Measurements from ENCODE around the gene SLC29A2. TPM values are rescaled to one million over a fixed set of nuclear protein-coding genes. Genes with fewer than 3 reads are reported as not detected.
A peak's percentile ranks its signal among the peaks of the same experiment; 100 is the strongest.
"Not testable (repeated sequence)": the region's sequence is repeated elsewhere in the genome, so short reads cannot be mapped to it uniquely, and the experiment has no call there.

SLC29A2 gene
- total RNA-seq, 2 experiments from 2014 or later = 8.3 to 8.9 TPM

DNA sequence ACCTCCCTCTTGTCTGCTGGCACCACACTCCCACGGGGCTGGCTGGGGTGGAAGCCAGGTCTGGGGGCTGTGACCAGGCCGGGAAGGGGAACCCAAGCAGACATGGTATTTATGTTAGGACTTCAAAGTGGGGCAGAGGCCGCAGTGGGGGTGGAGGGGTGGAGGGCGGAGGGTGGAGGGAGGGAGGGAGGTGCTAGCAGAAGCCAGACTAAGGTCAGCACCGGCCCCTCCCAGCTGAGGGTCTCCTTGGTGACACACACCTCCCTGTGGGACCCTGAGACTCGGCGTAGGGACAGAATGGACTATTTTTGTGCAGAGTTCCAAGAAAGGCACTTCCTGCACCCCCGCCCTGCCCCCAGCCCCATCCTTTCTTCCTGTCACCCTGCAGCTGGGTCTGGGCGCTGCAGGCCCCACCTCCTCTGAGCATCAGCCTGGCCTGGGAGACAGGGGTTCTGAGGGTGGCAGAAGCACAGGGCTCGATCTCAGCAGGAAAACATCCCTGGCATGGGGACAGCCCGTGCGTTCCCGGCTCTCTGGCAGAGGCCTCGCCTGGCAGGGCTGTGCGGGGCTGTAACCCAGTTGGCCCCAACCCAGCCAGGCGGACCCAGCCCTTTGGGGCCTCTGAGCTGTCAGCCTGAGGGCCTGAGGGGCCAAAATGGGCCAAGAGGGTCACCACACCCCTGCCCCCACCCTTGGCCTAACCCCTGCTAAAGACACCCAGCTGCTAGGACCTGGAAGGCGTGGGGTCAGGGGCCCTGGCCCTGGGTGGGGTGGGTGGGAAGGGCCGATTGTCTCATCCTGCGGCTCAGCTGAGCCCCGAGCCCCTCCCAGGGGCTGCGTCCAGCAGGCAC, 45.1 kb downstream of the SLC29A2 start:
- Mint-ChIP-seq H3K4me3 (peak overlapping the region; percentile 15), H3K4me1 (peaks cover 59% of the 10 kb centered on the region), H3K27me3 (no peaks in the 10 kb centered on the region), H3K36me3 (ENCODE audit: low read depth) (no peaks in the 10 kb centered on the region), H3K27ac (peak overlapping the region; percentile 88), H3K9me3 (no peaks in the 10 kb centered on the region)
- POLR2A ChIA-PET = no interaction called here
- CTCF ChIA-PET = interaction anchor here (0.8 to 1.6 kb wide), 5 partner anchors 14 to 62 kb away, joined by 3 to 4 read pairs (median 3); no protein-coding TSS in a partner anchor
- peak; percentile 66 for DNase-seq

DNA sequence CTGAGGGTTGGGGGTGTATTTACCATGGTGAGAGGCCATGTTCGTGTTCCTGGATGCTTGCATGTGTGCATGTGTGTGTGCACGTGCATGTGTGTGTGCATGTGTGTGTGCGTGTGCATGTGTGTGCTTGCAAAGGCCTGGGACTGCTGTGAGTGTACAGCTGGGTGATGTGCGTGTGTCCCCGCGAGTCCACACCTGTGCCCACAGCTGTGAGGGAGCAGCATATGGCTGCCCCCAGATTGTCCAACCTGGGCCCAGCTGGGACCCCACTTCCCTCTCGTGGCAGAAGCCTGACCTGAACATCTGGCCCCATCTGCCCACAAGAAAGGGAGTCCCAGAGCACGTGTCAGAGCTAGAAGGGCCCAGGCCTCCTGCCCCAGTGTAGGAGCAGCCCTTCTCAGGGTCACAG, 46.3 kb downstream of the SLC29A2 start:
- Mint-ChIP-seq H3K36me3 (ENCODE audit: low read depth) (peaks cover 4% of the 10 kb centered on the region), H3K27ac (peak overlapping the region; percentile 88), H3K4me3 (no peak overlapping the region), H3K9me3 (peaks cover 1% of the 10 kb centered on the region), H3K4me1 (peaks cover 62% of the 10 kb centered on the region), H3K27me3 (no peaks in the 10 kb centered on the region)
- CTCF ChIA-PET = interaction anchor here (1.2 to 1.6 kb wide), 2 partner anchors 13 to 14 kb away, joined by 4 to 5 read pairs; no protein-coding TSS in a partner anchor
- POLR2A ChIA-PET = no interaction called here
- no peak for DNase-seq

DNA sequence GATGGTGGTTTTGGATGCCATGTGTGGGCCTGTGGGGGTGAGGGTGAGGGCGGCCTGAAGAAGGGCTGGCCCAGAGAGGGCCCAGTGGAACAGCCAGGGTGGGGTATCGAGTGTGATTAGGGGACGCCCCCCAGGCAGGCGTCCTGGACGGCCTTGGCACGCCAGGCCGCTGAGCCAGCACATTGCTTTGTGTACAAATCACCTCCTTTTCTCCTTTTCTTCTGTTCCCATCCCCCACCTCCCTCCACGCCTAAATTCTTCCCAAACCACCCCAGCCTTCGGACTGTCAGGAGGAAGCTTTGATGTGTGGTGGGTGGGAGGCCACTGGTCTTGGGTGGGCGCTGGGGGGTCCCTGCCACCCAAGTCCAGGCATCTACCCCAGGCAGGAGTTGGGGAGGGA, 46.9 kb downstream of the SLC29A2 start:
- POLR2A ChIA-PET = no interaction called here
- H3K4me3 Mint-ChIP-seq = no peak overlapping the region
- peaks cover 67% of the 10 kb centered on the region for H3K4me1 Mint-ChIP-seq
- peaks cover 6% of the 10 kb centered on the region for H3K9me3 Mint-ChIP-seq
- H3K36me3 Mint-ChIP-seq (ENCODE audit: low read depth) = peaks cover 8% of the 10 kb centered on the region
- DNase-seq = no peak
- H3K27ac Mint-ChIP-seq = peak overlapping the region; percentile 71
- H3K27me3 Mint-ChIP-seq = no peaks in the 10 kb centered on the region
- CTCF ChIA-PET = interaction anchor here (0.6 to 1.6 kb wide), 3 partner anchors 12 to 293 kb away, joined by 3 to 5 read pairs (median 4); no protein-coding TSS in a partner anchor

DNA sequence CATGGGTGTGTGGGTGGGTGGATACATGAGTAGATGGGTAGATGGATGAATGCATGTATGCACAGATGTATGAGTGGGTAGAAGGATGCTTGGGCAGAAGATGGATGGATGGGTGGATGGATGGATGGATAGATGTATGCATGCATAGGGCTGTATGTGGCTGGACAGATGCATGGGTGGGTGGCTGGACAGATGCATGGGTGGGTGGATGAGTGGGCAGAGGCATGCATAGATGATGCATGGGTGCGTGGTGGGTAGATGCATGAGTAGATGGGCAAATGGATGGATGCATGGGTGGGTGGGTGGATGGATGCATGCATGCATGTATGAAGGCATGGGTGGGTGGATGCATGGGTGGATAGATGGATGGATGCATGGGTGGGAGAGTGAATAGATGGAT, 47.9 kb downstream of the SLC29A2 start:
- Mint-ChIP-seq H3K27ac (no peak overlapping the region), H3K4me1 (peaks cover 71% of the 10 kb centered on the region), H3K9me3 (peaks cover 6% of the 10 kb centered on the region), H3K36me3 (ENCODE audit: low read depth) (peaks cover 10% of the 10 kb centered on the region), H3K4me3 (no peak overlapping the region), H3K27me3 (no peaks in the 10 kb centered on the region)
- CTCF ChIA-PET = interaction anchor here (0.6 to 1.6 kb wide), 2 partner anchors 11 to 292 kb away, joined by 3 to 5 read pairs; no protein-coding TSS in a partner anchor
- DNase-seq = no peak
- POLR2A ChIA-PET = no interaction called here

DNA sequence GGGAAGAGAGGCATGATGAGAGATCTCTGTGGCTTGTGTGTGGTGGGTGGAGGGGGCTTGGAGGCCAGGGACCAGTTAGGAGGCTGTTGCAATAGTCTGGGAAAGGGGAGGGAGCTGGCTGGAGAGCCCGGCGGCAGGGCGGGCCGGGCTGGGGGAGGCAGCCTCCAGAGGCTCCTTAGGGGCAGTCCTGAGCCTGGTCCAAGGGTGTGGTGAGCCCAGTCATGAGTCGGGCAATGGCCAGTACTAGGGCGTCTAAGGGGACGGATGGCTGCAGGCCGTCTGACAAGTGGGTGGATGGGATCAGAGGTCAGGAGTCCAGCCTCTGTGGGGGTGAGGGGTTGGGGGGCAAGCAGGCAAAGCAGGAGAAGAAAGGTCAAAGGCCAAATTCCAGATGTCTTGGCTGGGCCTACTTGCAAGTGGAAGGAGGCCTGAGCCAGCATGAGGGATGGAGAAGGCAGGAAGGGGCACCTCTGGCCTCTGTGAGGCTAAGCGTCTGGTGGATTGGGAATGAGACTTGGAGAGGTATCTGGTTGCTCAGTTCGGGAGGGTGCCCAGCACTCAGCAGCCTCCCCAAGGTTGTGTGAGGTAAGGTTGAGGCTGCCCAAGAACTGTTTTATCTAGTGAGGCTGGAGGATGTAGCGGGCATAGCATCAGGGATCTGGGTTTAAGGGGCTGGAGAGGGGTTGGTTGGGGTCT, 48.7 kb downstream of the SLC29A2 start:
- H3K27me3 Mint-ChIP-seq = no peaks in the 10 kb centered on the region
- H3K27ac Mint-ChIP-seq = no peak overlapping the region
- CTCF ChIA-PET = interaction anchor here (0.9 kb wide), 1 partner anchor 10 kb away, joined by 3 read pairs; no protein-coding TSS in a partner anchor
- H3K36me3 Mint-ChIP-seq (ENCODE audit: low read depth) = peaks cover 12% of the 10 kb centered on the region
- peaks cover 6% of the 10 kb centered on the region for H3K9me3 Mint-ChIP-seq
- POLR2A ChIA-PET = no interaction called here
- H3K4me1 Mint-ChIP-seq = peaks cover 71% of the 10 kb centered on the region
- no peak for DNase-seq
- no peak overlapping the region for H3K4me3 Mint-ChIP-seq

GRCh38 chr11:66321606-66322005, 50.0 kb downstream of the SLC29A2 start:
- H3K4me1 Mint-ChIP-seq = peaks cover 71% of the 10 kb centered on the region
- H3K27ac Mint-ChIP-seq = no peak overlapping the region
- H3K4me3 Mint-ChIP-seq = no peak overlapping the region
- DNase-seq = no peak
- POLR2A ChIA-PET = no interaction called here
- no peaks in the 10 kb centered on the region for H3K27me3 Mint-ChIP-seq
- H3K36me3 Mint-ChIP-seq (ENCODE audit: low read depth) = peaks cover 12% of the 10 kb centered on the region
- CTCF ChIA-PET = interaction anchor here (0.8 to 1.2 kb wide), 2 partner anchors 10 to 14 kb away, joined by 3 read pairs; partner anchors contain the start of gene RIN1
- H3K9me3 Mint-ChIP-seq = peaks cover 6% of the 10 kb centered on the region

GRCh38 chr11:66320748-66321147, 50.8 kb downstream of the SLC29A2 start:
- DNase-seq, H3K9me3 Mint-ChIP-seq, H3K4me3 Mint-ChIP-seq, POLR2A ChIA-PET, CTCF ChIA-PET, H3K27me3 Mint-ChIP-seq: not testable (repeated sequence)
- H3K36me3 Mint-ChIP-seq (ENCODE audit: low read depth) = peaks cover 12% of the 10 kb centered on the region
- peak overlapping the region; percentile 66 for H3K27ac Mint-ChIP-seq
- peaks cover 69% of the 10 kb centered on the region for H3K4me1 Mint-ChIP-seq

DNA sequence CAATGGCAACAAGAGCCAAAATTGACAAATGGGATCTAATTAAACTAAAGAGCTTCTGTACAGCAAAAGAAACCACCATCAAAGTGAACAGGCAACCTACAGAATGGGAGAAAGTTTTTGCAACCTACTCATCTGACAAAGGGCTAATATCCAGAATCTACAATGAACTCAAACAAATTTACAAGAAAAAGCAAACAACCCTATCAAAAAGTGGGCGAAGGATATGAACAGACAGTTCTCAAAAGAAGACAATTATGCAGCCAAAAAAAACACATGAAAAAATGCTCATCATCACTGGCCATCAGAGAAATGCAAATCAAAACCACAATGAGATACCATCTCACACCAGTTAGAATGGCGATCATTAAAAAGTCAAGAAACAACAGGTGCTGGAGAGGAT, 51.3 kb downstream of the SLC29A2 start:
- peak overlapping the region; percentile 41 for H3K27ac Mint-ChIP-seq
- peaks cover 12% of the 10 kb centered on the region for H3K36me3 Mint-ChIP-seq (ENCODE audit: low read depth)
- POLR2A ChIA-PET, CTCF ChIA-PET, H3K27me3 Mint-ChIP-seq, H3K4me3 Mint-ChIP-seq, DNase-seq, H3K9me3 Mint-ChIP-seq: not testable (repeated sequence)
- H3K4me1 Mint-ChIP-seq = peaks cover 69% of the 10 kb centered on the region

DNA sequence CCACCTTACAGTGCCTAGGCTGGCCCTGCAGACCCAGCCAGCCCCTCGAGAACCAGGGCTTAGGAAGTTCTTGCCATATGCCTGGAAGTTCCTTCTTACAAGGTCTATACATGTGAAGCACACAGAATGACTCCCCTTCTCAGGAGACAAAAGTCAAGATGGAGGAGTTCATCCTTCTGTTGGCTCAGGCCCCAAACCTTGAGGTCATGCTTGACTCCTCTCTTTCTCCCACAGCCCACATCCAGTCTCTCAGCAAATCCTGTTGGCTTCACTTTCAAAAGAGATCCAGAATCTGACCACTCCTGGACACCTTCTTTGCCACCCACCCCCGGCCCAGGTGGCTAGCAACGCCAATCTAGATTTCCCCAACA, 53.0 kb downstream of the SLC29A2 start:
- Mint-ChIP-seq H3K27ac (peak overlapping the region; percentile 97), H3K9me3 (peaks cover 6% of the 10 kb centered on the region), H3K4me1 (peaks cover 68% of the 10 kb centered on the region), H3K27me3 (no peaks in the 10 kb centered on the region), H3K36me3 (ENCODE audit: low read depth) (peaks cover 12% of the 10 kb centered on the region), H3K4me3 (no peak overlapping the region)
- ChIA-PET CTCF (interaction anchor here (3.8 kb wide), 1 partner anchor 11 kb away, joined by 17 read pairs; no protein-coding TSS in a partner anchor), POLR2A (no interaction called here)
- DNase-seq = no peak

DNA sequence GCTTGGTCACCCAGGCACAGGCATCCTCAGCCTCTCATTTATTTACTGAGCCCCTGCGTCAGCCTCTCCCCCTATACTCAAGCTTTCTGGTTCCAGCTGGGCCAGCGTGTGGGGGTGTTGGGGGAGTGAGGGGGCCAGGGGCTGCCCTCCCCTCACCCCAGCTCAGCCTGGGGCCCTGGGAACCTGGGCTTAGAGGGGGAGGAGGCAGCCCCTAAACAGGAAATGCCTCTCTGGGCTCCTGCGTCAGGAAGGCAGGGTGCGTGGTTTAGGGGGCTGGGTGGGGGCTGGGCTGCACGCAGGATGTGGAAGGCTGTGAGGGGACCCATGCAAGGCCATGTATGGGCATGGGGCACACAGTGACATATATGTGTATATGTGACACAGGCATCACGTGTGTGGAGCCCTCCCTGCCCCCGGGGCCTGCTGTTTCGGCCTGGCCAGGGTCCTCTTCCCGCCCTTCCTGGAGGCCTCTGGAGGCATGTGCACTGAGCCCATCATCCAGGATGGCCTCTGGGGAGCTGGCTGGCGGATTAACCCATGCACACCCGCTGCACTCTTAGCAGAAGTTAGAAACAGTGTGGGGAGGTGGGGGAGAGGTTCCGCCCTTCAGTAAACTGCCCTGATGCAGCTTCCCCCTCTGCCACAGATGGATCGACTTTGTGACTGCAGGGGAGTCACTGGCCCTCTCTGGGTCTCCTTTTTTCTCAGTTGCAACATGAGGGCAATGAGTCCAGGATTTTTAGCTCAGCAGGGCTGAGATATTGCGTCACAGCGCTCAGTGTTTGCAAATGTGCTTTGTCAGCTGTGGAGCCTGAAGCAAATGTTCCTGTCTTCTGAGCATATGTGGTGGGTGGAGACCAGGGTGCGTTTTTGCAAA, 53.6 kb downstream of the SLC29A2 start:
- H3K4me3 Mint-ChIP-seq = peak overlapping the region; percentile 42
- H3K4me1 Mint-ChIP-seq = peaks cover 72% of the 10 kb centered on the region
- peak overlapping the region; percentile 97 for H3K27ac Mint-ChIP-seq
- no peaks in the 10 kb centered on the region for H3K27me3 Mint-ChIP-seq
- DNase-seq = peak; percentile 70
- peaks cover 6% of the 10 kb centered on the region for H3K9me3 Mint-ChIP-seq
- peaks cover 12% of the 10 kb centered on the region for H3K36me3 Mint-ChIP-seq (ENCODE audit: low read depth)
- ChIA-PET POLR2A (no interaction called here), CTCF (interaction anchor here (0.6 to 3.8 kb wide), 6 partner anchors 12 to 1002 kb away, joined by 3 to 17 read pairs (median 3); partner anchors contain the start of gene YIF1A)

DNA sequence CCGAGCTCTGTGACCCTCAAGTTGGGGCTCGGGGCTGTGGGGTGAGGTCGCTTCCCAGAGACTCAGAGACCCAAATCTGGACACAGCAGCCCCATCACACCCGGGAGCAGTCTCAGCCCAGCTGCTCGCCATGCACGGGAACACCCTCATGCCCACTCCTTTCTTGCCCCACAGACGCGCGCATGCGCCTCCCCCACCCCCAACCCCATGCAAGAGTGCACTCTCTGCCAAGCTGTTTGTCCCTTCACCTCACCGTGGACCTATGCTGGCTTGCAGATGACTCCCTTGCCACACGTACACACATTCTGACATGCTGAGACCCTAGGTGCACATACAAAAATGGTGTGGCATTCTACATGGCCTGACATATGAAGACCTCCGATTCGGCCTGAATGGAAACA, 54.2 kb downstream of the SLC29A2 start:
- H3K27ac Mint-ChIP-seq = peak overlapping the region; percentile 97
- H3K4me3 Mint-ChIP-seq = peak overlapping the region; percentile 42
- H3K9me3 Mint-ChIP-seq = peaks cover 6% of the 10 kb centered on the region
- peak; percentile 44 for DNase-seq
- peaks cover 12% of the 10 kb centered on the region for H3K36me3 Mint-ChIP-seq (ENCODE audit: low read depth)
- H3K4me1 Mint-ChIP-seq = peaks cover 69% of the 10 kb centered on the region
- CTCF ChIA-PET = interaction anchor here (0.6 to 3.8 kb wide), 6 partner anchors 12 to 1001 kb away, joined by 3 to 17 read pairs (median 3); partner anchors contain the start of gene YIF1A
- H3K27me3 Mint-ChIP-seq = no peaks in the 10 kb centered on the region
- POLR2A ChIA-PET = no interaction called here

DNA sequence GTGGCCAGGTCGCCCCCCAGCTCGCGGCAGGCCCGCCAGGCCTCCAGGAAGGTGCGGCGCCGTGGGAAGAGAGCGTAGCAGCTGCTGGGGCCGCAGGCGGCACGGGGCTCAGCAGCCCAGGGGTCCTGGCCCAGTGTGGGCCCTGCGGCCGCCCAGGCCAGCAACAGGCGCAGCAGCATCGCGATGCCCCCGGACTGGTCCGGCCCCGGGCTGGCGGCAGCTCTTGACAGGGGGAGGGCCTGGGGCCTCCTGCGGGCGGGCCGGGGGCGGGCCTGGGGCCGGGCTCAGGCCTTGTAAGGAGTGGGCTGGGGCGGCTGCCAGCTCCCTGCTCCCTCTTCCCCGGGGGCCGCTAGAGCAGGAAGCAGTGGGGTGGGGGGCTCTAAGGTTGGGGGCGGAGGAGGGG, 54.7 kb downstream of the SLC29A2 start, which contains the start of gene CD248:
Gene CD248, minus strand, starts transcription at position 196 of the 403 bp plus-strand sequence. Its CDS starts 17 bp downstream, at position 179.
- POLR2A ChIA-PET = no interaction called here
- H3K27ac Mint-ChIP-seq = peak within 1 kb of the TSS; percentile 97
- peaks cover 6% of the 10 kb centered on the region for H3K9me3 Mint-ChIP-seq
- H3K4me1 Mint-ChIP-seq = peaks cover 68% of the 10 kb centered on the region
- CTCF ChIA-PET = interaction anchor here (1.0 to 3.8 kb wide), 5 partner anchors 13 to 94 kb away, joined by 3 to 17 read pairs (median 3); partner anchors contain the start of gene YIF1A
- peak within 1 kb of the TSS; percentile 42 for H3K4me3 Mint-ChIP-seq
- H3K27me3 Mint-ChIP-seq = no peaks in the 10 kb centered on the region
- no peak for DNase-seq
- H3K36me3 Mint-ChIP-seq (ENCODE audit: low read depth) = peaks cover 12% of the 10 kb centered on the region

All from activated CD4-positive, alpha-beta T cell treated with anti-CD3 and anti-CD28 coated beads, Interleukin-2, amount 10 ng/mL, durations not matched to agents 7 days and 5 days (primary cell).